Activated T-cell treated with anti-CD3 and anti-CD28 coated beads, Interleukin-2, amount 50 U/mL, for 72 hours (primary cell): ENCODE data around the gene PLA2R1. TPM values are rescaled to one million over a fixed set of nuclear protein-coding genes. Genes with fewer than 3 reads are reported as not detected.
A peak's percentile ranks its signal among the peaks of the same experiment; 100 is the strongest.

Source experiments
- ATAC-seq, 2 donors: fragments of 150-1000 bp; cut with Tn5 transposase; replicated peaks in 1 of 2; 2 replicates each; pipeline ENCODE4 v1.10.0; 2021; ENCODE audit warnings: moderate library complexity in 2 of 2, mild to moderate bottlenecking in 1 of 2
- DNase-seq, 2 donors: peaks; one replicate each; pipeline ENCODE4 v3.0.0; 2021 to 2022; ENCODE audit warnings: mixed read lengths in 1 of 2
- H3K27ac Mint-ChIP-seq: one replicate; pipeline ENCODE4 v1.8.0; 2022; ENCODE audit warnings: mild to moderate bottlenecking, moderate library complexity, mixed read lengths
- H3K27me3 Mint-ChIP-seq: one replicate; pipeline ENCODE4 v1.8.0; 2022; ENCODE audit warnings: low read depth, mixed read lengths
- H3K36me3 Mint-ChIP-seq, 2 donors: one replicate each; pipeline ENCODE4 v1.8.0; 2022; ENCODE audit warnings: mixed read lengths in 2 of 2, mild to moderate bottlenecking in 1 of 2; ENCODE audit not compliant: insufficient read depth in 2 of 2
- H3K4me1 Mint-ChIP-seq: one replicate; pipeline ENCODE4 v1.8.0; 2022; ENCODE audit warnings: low read depth, mixed read lengths
- H3K4me3 Mint-ChIP-seq, 2 donors: one replicate each; pipeline ENCODE4 v1.8.0; 2022; ENCODE audit warnings: mild to moderate bottlenecking in 2 of 2, mixed read lengths in 2 of 2, moderate library complexity in 2 of 2
- H3K9me3 Mint-ChIP-seq, 2 donors: one replicate each; pipeline ENCODE4 v1.8.0; 2022; ENCODE audit warnings: mixed read lengths in 2 of 2
- total RNA-seq, 2 donors: library from RNA; stranded (reverse); gene quantifications; one replicate each; pipeline ENCODE4 v1.2.3, GENCODE V29; 2022

PLA2R1 gene
- total RNA-seq, 2 donors from 2014 or later: not detected

- peaks cover 98% of the 10 kb centered on the region for H3K4me1 Mint-ChIP-seq
- peaks cover 13 to 49% of the 10 kb centered on the region in 2 donors for H3K36me3 Mint-ChIP-seq
- H3K9me3 Mint-ChIP-seq: no peaks in the 10 kb centered on the region
- no peaks in the 10 kb centered on the region for H3K27me3 Mint-ChIP-seq
- ATAC-seq (no peak), DNase-seq (no peak)
- H3K27ac Mint-ChIP-seq: peak overlapping the region; percentile 45
- peak overlapping the region; percentile 67 to 94 for H3K4me3 Mint-ChIP-seq
Measured at GRCh38 chr2:159898441-159898840, 164.0 kb downstream of the PLA2R1 start.

DNA sequence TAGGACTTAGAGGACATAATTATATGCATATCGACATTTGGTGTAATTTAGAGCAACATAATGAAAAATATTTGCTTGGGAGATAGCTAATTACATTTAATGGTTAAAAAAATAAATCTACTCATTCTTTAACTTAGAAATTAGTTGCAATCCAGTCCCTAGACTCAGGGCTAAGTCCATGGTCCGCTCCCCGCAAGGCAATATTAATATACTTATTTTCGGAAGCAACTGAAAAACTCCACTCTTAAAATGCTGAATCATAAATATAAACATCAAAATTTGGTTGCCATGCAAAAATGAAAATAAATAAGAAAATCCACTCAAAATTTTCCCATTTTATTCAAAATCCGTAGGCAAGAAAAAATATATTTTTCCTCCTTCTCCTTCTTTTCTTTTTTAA is 164.7 kb downstream of the PLA2R1 start:
- Mint-ChIP-seq H3K27me3 (no peaks in the 10 kb centered on the region), H3K27ac (peak overlapping the region; percentile 52), H3K9me3 (no peaks in the 10 kb centered on the region), H3K36me3 (peaks cover 14 to 49% of the 10 kb centered on the region in 2 donors), H3K4me1 (peaks cover 99% of the 10 kb centered on the region), H3K4me3 (peak overlapping the region; percentile 67 to 94)
- DNase-seq (no peak), ATAC-seq (no peak)

DNA sequence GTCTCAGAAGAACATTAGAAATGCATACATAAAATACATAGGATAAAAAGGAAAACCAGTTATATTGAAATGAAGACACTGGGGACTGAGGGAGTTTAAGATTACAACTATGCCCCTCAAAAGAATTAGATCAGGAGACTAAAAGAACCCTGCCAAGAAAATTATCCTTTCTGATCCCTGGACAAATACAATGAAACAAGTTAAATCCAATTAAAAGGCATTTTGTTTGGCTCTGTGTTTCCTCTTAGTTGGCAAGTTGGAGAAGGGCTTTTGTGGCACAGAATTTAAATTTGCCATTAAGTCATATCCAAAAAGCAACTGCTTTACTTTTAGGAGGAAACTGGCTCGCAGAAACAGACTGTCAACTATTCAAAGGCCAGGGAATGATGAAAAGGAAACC is 165.3 kb downstream of the PLA2R1 start:
- no peaks in the 10 kb centered on the region for H3K9me3 Mint-ChIP-seq
- H3K27ac Mint-ChIP-seq: peak overlapping the region; percentile 68
- H3K27me3 Mint-ChIP-seq: no peaks in the 10 kb centered on the region
- ATAC-seq (no peak), DNase-seq (no peak)
- H3K4me1 Mint-ChIP-seq: peaks cover 99% of the 10 kb centered on the region
- peak overlapping the region; percentile 58 to 77 for H3K4me3 Mint-ChIP-seq
- peaks cover 16 to 51% of the 10 kb centered on the region in 2 donors for H3K36me3 Mint-ChIP-seq

DNA sequence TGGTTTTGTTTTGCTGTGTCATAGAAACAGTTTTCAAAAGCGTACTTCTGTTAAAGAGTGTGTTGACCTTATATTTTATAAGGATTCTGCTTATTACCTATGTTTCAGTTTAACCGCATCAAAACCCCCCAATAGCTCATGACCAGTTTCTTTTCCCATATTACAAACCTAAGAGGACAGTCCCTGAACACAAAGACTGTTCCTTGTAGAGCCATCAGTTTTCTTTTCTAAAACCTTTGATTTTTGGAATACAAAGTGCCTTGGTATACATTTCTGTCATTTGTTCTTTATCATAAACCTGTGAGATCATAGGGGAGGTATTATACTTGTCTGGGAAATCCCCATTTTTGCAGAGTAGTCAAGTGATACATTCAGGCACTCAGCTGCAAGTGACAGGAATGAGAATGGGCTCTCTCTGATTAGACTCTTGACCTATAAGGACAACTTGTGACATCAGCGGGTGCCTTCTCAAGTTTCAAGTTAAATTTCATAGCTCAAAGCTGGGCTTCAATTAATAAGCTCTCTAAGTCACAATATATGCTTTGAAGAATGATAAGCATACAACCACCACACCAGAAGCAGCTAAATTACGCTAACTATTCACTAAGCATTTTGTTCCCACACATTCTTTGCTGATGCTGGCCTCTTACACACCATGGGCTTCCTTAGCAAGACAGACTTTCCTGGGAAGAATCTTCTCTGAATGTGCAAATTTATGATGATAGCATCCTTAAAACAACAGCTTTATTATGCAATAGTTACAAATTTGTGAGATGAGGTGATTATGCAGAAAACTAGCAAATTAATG is 167.0 kb downstream of the PLA2R1 start:
- ATAC-seq: peak; percentile 90 to 91
- Mint-ChIP-seq H3K27me3 (no peaks in the 10 kb centered on the region), H3K4me1 (peaks cover 98% of the 10 kb centered on the region), H3K4me3 (peak overlapping the region; percentile 58 to 77), H3K36me3 (peaks cover 19 to 41% of the 10 kb centered on the region in 2 donors), H3K27ac (peak overlapping the region; percentile 89), H3K9me3 (no peaks in the 10 kb centered on the region)
- peak; percentile 29 to 40 for DNase-seq

DNA sequence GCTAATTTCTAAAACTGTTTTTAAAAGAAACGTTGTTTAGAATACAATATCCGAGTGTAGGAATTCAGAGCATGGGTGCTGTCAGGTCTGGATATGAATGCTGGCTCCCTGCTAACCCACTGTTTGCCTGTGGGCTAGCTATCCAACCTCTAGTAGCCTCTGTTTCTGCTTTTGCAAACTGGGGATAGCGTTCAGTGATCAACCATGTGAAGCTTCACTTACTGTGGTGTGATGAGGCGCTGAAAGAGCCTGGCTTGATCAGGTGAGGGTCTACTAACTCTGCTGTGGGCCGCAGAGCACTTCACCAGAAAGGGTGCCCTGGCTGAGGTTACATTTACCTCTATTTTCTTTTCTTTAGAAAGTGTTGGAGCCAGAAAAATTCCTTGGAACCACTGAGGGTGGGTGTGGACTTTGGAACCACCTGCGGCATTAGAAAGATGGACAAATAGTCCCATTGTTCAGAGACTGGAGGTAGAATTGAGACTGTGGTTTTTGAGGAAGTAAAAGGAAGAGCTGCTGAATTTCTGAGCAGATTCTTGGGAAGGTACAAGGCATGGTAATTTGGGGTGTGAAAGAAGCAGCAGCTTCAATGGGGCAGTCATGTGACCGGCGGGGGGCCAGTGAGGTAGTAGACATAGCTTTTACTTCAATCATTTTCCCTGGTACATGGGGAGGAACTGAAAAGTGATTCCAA is 168.1 kb downstream of the PLA2R1 start:
- no peak for ATAC-seq
- no peak for DNase-seq
- H3K27me3 Mint-ChIP-seq: no peaks in the 10 kb centered on the region
- peaks cover 23 to 42% of the 10 kb centered on the region in 2 donors for H3K36me3 Mint-ChIP-seq
- peak overlapping the region; percentile 56 for H3K27ac Mint-ChIP-seq
- peaks cover 95% of the 10 kb centered on the region for H3K4me1 Mint-ChIP-seq
- H3K9me3 Mint-ChIP-seq: no peaks in the 10 kb centered on the region
- H3K4me3 Mint-ChIP-seq: peak overlapping the region; percentile 0 to 3

DNA sequence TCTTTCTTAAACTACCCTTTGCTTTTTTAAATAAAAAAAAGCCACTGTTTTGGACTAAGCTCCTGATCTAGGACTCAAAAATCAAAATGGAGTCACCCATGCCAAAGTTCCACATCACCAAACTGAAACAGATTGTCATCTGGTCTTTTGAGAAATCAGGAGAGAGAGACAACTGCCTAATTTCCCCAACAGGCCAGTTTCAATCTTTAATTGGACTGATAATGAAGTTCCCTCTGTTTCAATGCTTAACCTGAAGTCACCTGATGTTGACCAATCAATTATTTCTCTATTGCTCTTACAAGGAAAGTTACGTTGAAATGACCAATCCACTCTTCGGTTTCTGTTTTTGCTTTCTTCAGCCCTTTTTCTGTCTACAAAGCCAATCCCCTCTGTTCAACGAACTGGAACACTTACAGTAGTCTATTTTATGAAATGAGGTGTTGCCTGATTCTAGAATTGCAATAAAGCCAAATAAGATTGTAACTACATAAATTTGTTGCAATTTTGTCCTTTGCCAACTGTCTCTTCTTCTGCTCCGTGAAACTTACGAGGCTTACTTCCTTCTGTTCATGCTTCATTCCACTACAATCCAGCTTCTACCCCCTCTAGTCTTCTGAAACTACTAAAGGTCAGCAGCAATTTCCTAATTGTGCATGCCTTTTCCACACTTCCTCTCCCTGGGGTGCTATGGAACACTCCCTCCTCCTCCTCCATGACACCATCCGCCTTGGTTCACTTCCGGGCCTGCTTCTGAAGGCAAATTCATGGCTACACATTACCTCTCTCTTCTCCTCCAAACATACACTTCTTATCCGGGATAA is 169.2 kb downstream of the PLA2R1 start:
- H3K36me3 Mint-ChIP-seq: peaks cover 23 to 40% of the 10 kb centered on the region in 2 donors
- H3K4me1 Mint-ChIP-seq: peaks cover 84% of the 10 kb centered on the region
- no peaks in the 10 kb centered on the region for H3K27me3 Mint-ChIP-seq
- ATAC-seq: no peak
- no peak for DNase-seq
- no peak overlapping the region for H3K4me3 Mint-ChIP-seq
- peak overlapping the region; percentile 83 for H3K27ac Mint-ChIP-seq
- H3K9me3 Mint-ChIP-seq: no peaks in the 10 kb centered on the region

GRCh38 chr2:159891917-159892730 is 170.3 kb downstream of the PLA2R1 start:
- ATAC-seq: no peak
- H3K9me3 Mint-ChIP-seq: no peaks in the 10 kb centered on the region

DNA sequence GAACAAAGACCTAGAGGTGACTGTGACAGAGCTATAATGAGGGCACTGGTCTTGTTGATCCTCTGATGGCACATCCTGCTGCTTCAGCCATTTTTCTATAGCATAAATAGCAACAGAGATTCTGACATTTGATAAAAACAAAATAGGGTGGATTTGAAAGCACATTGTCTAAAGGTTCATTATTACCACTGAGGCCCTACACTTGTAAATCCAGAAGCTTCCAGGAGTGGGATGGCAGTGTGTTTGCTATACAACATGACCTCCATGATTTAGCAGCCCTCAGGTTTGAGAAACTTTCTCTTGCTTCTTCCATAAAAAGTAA is 171.2 kb downstream of the PLA2R1 start:
- Mint-ChIP-seq H3K36me3 (peaks cover 21 to 37% of the 10 kb centered on the region in 2 donors), H3K27me3 (no peaks in the 10 kb centered on the region), H3K27ac (peak overlapping the region; percentile 83), H3K4me1 (peaks cover 64% of the 10 kb centered on the region), H3K9me3 (no peaks in the 10 kb centered on the region), H3K4me3 (peak overlapping the region; percentile 12 to 53)
- ATAC-seq (no peak), DNase-seq (no peak)

More at GRCh38 chr2:159891917-159892730, 170.3 kb downstream of the PLA2R1 start:
- Mint-ChIP-seq H3K27me3 (no peaks in the 10 kb centered on the region), H3K27ac (peak overlapping the region; percentile 83), H3K4me3 (peak overlapping the region; percentile 6 to 44), H3K4me1 (peaks cover 73% of the 10 kb centered on the region), H3K36me3 (peaks cover 23 to 40% of the 10 kb centered on the region in 2 donors)
- DNase-seq: no peak

- Mint-ChIP-seq H3K27me3 (no peaks in the 10 kb centered on the region), H3K36me3 (peaks cover 23 to 42% of the 10 kb centered on the region in 2 donors), H3K4me1 (peaks cover 59% of the 10 kb centered on the region), H3K9me3 (no peaks in the 10 kb centered on the region), H3K27ac (peak overlapping the region; percentile 83), H3K4me3 (peak overlapping the region; percentile 12 to 53)
- ATAC-seq (peak; percentile 50 to 56), DNase-seq (peak in 1 of 2 donors; percentile 27)
Measured at GRCh38 chr2:159890551-159891266, 171.7 kb downstream of the PLA2R1 start.

DNA sequence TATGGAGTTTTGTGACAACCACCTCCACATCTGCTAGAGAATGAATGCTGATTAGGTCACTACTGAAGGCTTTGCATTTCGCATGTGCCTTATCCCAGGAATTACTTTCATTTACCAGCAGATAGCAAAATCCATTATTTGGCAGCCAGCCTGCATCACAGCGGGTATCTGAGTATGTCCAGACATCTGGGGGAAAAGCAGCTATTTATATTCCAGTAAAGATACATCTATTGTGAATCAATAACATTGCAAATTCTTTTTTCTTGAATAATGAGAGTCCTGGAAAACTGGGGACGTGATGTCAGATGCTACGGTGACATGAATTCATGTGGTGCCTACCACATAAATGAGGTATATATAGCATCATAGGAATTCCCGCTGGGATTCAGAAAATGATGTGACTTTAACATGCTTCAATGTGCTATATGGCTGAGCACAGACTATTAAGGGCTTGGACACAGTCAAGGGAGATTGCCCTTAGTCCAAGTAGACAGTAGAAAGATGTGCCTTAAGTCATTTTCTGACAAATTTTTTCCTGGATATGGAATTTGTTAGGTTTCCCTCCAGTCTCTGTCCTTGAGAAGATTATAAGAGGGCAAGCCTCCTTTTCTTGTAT is 180.2 kb downstream of the PLA2R1 start:
- H3K27me3 Mint-ChIP-seq: no peaks in the 10 kb centered on the region
- H3K4me3 Mint-ChIP-seq: no peak overlapping the region
- no peak for DNase-seq
- peaks cover 47% of the 10 kb centered on the region for H3K4me1 Mint-ChIP-seq
- H3K36me3 Mint-ChIP-seq: peaks cover 16 to 37% of the 10 kb centered on the region in 2 donors
- no peak overlapping the region for H3K27ac Mint-ChIP-seq
- no peak for ATAC-seq
- no peaks in the 10 kb centered on the region for H3K9me3 Mint-ChIP-seq
